ENCODE measurements around the gene PCNT.

Gene PCNT

GRCh38 chr21:46318464-46318845, 5.5 kb upstream of the PCNT start:
- no peak overlapping the region for H3K4me3 ChIP-seq (ENCODE audit: low read length)
- H2AFZ ChIP-seq (ENCODE audit: low read depth, low read length): no peak overlapping the region
- H3K4me1 ChIP-seq (ENCODE audit: low read length): peaks cover 12% of the 10 kb centered on the region
- H3K9me3 ChIP-seq (ENCODE audit: insufficient read depth, low read length): no peaks in the 10 kb centered on the region
- H3K9ac ChIP-seq (ENCODE audit: low read length): no peak overlapping the region
- no peak overlapping the region for H3K4me2 ChIP-seq (ENCODE audit: low read length)
- H3K79me2 ChIP-seq (ENCODE audit: low read length): peaks cover 28% of the 10 kb centered on the region
- TF ChIP-seq, protein P1, sequence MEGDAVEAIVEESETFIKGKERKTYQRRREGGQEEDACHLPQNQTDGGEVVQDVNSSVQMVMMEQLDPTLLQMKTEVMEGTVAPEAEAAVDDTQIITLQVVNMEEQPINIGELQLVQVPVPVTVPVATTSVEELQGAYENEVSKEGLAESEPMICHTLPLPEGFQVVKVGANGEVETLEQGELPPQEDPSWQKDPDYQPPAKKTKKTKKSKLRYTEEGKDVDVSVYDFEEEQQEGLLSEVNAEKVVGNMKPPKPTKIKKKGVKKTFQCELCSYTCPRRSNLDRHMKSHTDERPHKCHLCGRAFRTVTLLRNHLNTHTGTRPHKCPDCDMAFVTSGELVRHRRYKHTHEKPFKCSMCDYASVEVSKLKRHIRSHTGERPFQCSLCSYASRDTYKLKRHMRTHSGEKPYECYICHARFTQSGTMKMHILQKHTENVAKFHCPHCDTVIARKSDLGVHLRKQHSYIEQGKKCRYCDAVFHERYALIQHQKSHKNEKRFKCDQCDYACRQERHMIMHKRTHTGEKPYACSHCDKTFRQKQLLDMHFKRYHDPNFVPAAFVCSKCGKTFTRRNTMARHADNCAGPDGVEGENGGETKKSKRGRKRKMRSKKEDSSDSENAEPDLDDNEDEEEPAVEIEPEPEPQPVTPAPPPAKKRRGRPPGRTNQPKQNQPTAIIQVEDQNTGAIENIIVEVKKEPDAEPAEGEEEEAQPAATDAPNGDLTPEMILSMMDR (IDR thresholded peaks at IDR 0.05; ENCODE audit: low read depth, low read length): no peak
- TF ChIP-seq EZH2phosphoT487 (IDR thresholded peaks at IDR 0.05; ENCODE audit: low read depth): no peak
- no peak overlapping the region for H3K27ac ChIP-seq (ENCODE audit: low read length)
- H4K20me1 ChIP-seq (ENCODE audit: insufficient read depth, low read length): 0 out of 2 replicates have a peak, but pooled peaks cover 4% of the 10 kb centered on the region
- no peaks in the 10 kb centered on the region for H3K27me3 ChIP-seq (ENCODE audit: low read depth, low read length)
- peaks cover 23% of the 10 kb centered on the region for H3K36me3 ChIP-seq (replicated peaks; ENCODE audit: low read depth, low read length)

- no peak overlapping the region for H3K4me2 ChIP-seq (ENCODE audit: low read length)
- no peak overlapping the region for H3K4me3 ChIP-seq (ENCODE audit: low read length)
- peaks cover 12% of the 10 kb centered on the region for H3K4me1 ChIP-seq (ENCODE audit: low read length)
- H2AFZ ChIP-seq (ENCODE audit: low read depth, low read length): no peak overlapping the region
- peaks cover 29% of the 10 kb centered on the region for H3K79me2 ChIP-seq (ENCODE audit: low read length)
- H3K9ac ChIP-seq (ENCODE audit: low read length): no peak overlapping the region
- H3K27me3 ChIP-seq (ENCODE audit: low read depth, low read length): no peaks in the 10 kb centered on the region
- TF ChIP-seq, protein P1 (IDR thresholded peaks at IDR 0.05; ENCODE audit: low read depth, low read length): no peak
- TF ChIP-seq EZH2phosphoT487 (IDR thresholded peaks at IDR 0.05; ENCODE audit: low read depth): no peak
- H3K27ac ChIP-seq (ENCODE audit: low read length): no peak overlapping the region
- 0 out of 2 replicates have a peak, but pooled peaks cover 4% of the 10 kb centered on the region for H4K20me1 ChIP-seq (ENCODE audit: insufficient read depth, low read length)
- no peaks in the 10 kb centered on the region for H3K9me3 ChIP-seq (ENCODE audit: insufficient read depth, low read length)
- peaks cover 23% of the 10 kb centered on the region for H3K36me3 ChIP-seq (replicated peaks; ENCODE audit: low read depth, low read length)
Measured at GRCh38 chr21:46319186-46319585, 4.8 kb upstream of the PCNT start.

- no peak overlapping the region for H3K27ac ChIP-seq (ENCODE audit: low read length)
- peaks cover 13% of the 10 kb centered on the region for H3K4me1 ChIP-seq (ENCODE audit: low read length)
- H3K9me3 ChIP-seq (ENCODE audit: insufficient read depth, low read length): no peaks in the 10 kb centered on the region
- H3K36me3 ChIP-seq (replicated peaks; ENCODE audit: low read depth, low read length): peaks cover 23% of the 10 kb centered on the region
- H3K27me3 ChIP-seq (ENCODE audit: low read depth, low read length): no peaks in the 10 kb centered on the region
- H3K4me2 ChIP-seq (ENCODE audit: low read length): no peak overlapping the region
- H3K79me2 ChIP-seq (ENCODE audit: low read length): peaks cover 38% of the 10 kb centered on the region
- TF ChIP-seq, protein P1 (IDR thresholded peaks at IDR 0.05; ENCODE audit: low read depth, low read length): no peak
- no peak for TF ChIP-seq EZH2phosphoT487 (IDR thresholded peaks at IDR 0.05; ENCODE audit: low read depth)
- no peak overlapping the region for H2AFZ ChIP-seq (ENCODE audit: low read depth, low read length)
- H3K9ac ChIP-seq (ENCODE audit: low read length): no peak overlapping the region
- no peak overlapping the region for H3K4me3 ChIP-seq (ENCODE audit: low read length)
- 0 out of 2 replicates have a peak, but pooled peaks cover 4% of the 10 kb centered on the region for H4K20me1 ChIP-seq (ENCODE audit: insufficient read depth, low read length)
Measured at GRCh38 chr21:46320331-46320801, 3.6 kb upstream of the PCNT start.

GRCh38 chr21:46322351-46323226, 1.4 kb upstream of the PCNT start:
- Histone ChIP-seq H3K36me3 (replicated peaks; ENCODE audit: low read depth, low read length) (peaks cover 24% of the 10 kb centered on the region), H4K20me1 (ENCODE audit: insufficient read depth, low read length) (0 out of 2 replicates have a peak, but pooled peaks cover 4% of the 10 kb centered on the region), H3K9ac (ENCODE audit: low read length) (peak overlapping the region; percentile 81), H3K4me1 (ENCODE audit: low read length) (peaks cover 21% of the 10 kb centered on the region), H3K79me2 (ENCODE audit: low read length) (peaks cover 54% of the 10 kb centered on the region), H3K4me2 (ENCODE audit: low read length) (peak overlapping the region; percentile 90), H3K27ac (ENCODE audit: low read length) (no peak overlapping the region; the same call in 1 of the 2 replicates), H3K9me3 (ENCODE audit: insufficient read depth, low read length) (no peaks in the 10 kb centered on the region), H3K27me3 (ENCODE audit: low read depth, low read length) (no peaks in the 10 kb centered on the region), H2AFZ (ENCODE audit: low read depth, low read length) (no peak overlapping the region), H3K4me3 (ENCODE audit: low read length) (peak overlapping the region; percentile 95)
- TF ChIP-seq, protein P1 (IDR thresholded peaks at IDR 0.05; ENCODE audit: low read depth, low read length): no peak
- no peak for TF ChIP-seq EZH2phosphoT487 (IDR thresholded peaks at IDR 0.05; ENCODE audit: low read depth)

All from OCI-LY3 (cell line).